Spleen (tissue), 7 donors: ENCODE measurements around the gene NKD1.

Experiments
- POLR2AphosphoS5 ChIP-seq, 3 donors: sonication (generic); formaldehyde crosslinking; IDR thresholded peaks; one replicate each; pipeline ENCODE4 v1.5.1; 2017; ENCODE audit warnings: antibody characterized with exemption in 3 of 3
- TF ChIP-seq, protein P1 (sequence below), 11 experiments: fragments of 200-600 bp in 7 of 11; fragments of 450-650 bp in 4 of 11; sonication (generic) in 4 of 11; IDR thresholded peaks in 8 of 11; conservative IDR thresholded peaks in 3 of 11; 1 replicate in 7 of 11; 2 replicates in 4 of 11; pipeline versions ENCODE4 v1.4.0 to v1.8.0; 2016 to 2021; ENCODE audit warnings: antibody characterized with exemption in 11 of 11, inconsistent platforms in 4 of 11, mild to moderate bottlenecking in 1 of 11
- donor health status: DM: no; HTN: no; CAD: no; lungs with moderate emphysema.
- donor health status: DM: no; HTN: no; CAD: no.
- donor health status: DM: no; HTN: no; CAD: no.

DNA sequence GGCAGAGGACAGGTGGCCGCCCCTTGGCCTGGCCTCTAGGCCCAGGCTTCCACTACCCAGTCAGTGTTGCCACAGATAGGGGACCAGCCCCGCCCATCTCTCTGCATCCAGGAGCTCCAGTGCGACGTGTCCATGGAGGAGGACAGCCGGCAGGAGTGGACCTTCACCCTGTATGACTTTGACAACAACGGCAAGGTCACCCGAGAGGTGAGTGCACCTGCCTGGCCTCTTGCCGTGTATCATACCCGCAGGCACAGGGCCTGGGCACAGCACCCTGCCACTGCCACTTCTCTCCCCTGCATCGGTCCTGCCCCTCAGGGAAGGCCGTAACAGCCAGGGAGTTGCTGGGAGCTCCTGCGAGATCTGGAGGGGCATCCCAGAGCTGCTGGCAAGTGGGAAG, 77.2 kb downstream of the NKD1 start:
- TF ChIP-seq, protein P1, sequence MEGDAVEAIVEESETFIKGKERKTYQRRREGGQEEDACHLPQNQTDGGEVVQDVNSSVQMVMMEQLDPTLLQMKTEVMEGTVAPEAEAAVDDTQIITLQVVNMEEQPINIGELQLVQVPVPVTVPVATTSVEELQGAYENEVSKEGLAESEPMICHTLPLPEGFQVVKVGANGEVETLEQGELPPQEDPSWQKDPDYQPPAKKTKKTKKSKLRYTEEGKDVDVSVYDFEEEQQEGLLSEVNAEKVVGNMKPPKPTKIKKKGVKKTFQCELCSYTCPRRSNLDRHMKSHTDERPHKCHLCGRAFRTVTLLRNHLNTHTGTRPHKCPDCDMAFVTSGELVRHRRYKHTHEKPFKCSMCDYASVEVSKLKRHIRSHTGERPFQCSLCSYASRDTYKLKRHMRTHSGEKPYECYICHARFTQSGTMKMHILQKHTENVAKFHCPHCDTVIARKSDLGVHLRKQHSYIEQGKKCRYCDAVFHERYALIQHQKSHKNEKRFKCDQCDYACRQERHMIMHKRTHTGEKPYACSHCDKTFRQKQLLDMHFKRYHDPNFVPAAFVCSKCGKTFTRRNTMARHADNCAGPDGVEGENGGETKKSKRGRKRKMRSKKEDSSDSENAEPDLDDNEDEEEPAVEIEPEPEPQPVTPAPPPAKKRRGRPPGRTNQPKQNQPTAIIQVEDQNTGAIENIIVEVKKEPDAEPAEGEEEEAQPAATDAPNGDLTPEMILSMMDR (IDR thresholded peaks at IDR 0.05 in 8 of 11, conservative IDR thresholded peaks at IDR 0.05 in 3 of 11), result no peak
- TF ChIP-seq POLR2AphosphoS5 (IDR thresholded peaks at IDR 0.05), result no peak
